Suppressor macrophage treated with lipopolysaccharide for 4 hours (primary cell): Measurements from ENCODE around the gene ENTHD1.
"Not testable (repeated sequence)": the region's sequence is repeated elsewhere in the genome, so short reads cannot be mapped to it uniquely, and the experiment has no call there.

ENCODE experiments used
- DNase-seq: peaks from one replicate; pipeline ENCODE4 v3.0.0-alpha.2; 2020

Gene ENTHD1

DNA sequence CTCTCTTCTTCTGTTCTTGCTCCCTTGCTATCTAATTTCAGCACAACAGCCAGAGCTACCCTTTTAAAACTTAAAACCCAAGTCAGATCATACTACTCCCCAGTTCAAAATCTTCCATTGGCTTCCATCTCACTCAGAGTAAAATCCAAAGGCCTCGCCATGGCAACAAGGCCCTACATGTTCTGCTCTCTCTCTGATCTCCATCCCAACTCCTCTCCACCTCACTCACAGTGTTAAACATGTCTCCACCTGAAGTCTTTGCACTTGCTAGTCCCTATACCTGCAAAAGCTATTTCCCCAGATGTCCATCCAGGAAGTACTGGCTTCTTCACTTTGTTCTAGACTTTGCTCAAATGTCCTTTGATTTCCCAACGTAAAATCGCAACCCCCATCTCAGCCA lies 4.3 kb upstream of the ENTHD1 start:
- DNase-seq: no peak

DNA sequence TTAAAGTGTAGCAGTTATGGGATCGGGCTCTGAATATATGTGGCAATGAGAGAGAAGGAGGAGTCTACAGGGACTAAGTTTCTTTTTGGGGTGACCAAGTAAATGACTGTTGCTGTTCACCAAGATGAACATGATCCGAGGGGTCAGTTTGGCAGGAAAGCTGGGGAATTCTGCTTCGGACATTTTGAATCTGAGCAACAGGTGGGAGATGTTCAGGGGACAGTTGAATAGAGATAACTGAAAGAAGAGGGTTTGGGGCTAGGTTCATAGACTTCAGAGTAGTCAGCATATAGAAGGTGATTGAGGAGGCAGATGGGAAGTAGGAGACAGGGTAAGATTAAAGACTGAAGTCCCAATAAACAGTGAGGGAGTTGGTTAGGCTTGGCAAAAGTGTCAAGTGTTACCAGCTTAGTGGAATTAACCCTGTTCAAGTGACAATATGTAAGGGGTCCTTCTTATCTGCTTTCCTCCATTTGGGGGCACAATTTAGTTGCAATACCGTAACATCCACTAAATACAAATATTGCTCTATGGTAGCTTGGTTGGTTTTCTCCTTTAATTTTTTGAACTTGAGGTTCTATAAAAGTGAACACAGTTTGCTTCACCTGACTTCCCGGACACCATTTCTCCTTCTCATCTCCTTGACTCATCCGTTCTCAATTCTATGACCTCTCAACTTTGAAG lies 2.9 kb upstream of the ENTHD1 start:
- DNase-seq: no peak

DNA sequence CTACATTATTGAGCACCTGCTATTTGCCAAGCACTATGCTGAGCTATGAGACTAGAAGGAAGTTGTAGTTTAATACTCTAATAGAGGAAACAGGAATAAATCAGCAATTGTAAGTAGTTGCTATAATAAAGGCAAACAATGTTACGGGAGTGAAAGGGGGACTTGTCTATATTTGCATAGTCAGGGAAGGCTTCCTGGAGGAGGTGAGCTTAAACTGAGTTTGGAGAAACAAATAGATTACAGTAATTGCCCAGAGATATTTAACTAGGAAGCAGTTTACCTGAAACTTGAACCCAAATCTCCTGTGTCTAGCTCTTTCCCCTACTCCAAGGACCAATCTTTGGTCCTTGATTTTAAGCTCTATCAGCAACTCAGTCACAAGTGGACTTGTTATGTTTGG lies 2.1 kb upstream of the ENTHD1 start:
- no peak for DNase-seq

DNA sequence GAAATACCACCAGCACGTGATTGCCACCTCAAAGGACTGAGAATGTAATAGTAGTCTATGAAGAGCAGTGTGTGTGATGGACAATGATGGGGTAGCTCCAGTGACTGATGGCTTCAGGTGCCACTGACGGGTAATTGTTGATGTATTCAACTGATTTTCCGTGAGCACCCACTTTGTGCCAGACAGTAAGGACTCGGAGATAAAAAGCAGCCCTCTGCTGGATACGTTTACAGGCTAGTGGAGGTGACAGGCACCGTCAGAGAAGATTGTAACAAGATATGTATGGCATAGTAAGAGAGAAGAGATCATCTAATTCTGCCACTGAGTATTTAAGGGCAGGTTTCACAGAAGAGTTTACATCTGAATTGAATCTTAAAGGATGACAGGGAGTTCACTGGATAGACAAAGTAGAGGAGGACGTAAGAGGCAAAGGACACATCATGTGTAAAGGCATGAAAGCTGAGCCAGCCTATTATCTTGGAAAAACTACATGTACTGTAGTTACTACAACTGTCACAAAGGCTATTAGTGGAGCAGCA lies 1.1 kb upstream of the ENTHD1 start:
- no peak for DNase-seq

DNA sequence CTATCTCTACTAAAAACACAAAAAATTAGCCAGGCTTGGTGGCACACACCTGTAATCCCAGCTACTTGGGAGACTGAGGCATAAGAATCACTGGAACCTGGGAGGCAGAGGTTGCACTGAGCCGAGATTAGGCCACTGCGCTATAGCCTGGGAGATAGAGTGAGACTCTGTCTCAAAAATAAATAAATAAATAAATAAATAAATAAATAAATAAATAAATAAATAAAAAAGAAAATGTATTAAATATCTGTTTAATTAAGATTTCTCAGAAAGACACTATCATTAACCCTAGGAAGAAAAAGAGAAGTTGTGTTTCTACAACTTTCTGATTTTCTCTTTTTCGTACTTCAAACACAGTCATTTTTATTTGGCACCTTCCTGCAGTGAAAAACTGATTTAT lies 3.6 kb downstream of the ENTHD1 start:
- not testable (repeated sequence) for DNase-seq

DNA sequence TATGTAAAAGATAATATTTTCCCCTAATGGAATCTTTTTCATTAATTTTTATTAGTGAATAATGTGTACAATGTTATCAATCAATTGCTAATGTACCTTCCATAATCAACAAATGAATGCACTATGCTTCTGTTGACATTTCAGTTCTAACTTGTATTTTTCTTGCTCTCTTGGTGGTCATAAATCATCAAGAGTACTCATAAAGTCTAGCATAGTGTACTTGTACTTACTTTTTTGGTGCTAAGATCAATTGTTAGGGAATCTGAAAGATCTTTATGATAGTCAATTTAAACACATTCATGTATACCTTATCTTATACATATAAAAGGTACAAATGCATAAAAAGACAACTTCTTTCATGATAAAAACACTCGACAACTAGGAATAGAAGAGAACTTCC lies 10.5 kb downstream of the ENTHD1 start:
- no peak for DNase-seq

DNA sequence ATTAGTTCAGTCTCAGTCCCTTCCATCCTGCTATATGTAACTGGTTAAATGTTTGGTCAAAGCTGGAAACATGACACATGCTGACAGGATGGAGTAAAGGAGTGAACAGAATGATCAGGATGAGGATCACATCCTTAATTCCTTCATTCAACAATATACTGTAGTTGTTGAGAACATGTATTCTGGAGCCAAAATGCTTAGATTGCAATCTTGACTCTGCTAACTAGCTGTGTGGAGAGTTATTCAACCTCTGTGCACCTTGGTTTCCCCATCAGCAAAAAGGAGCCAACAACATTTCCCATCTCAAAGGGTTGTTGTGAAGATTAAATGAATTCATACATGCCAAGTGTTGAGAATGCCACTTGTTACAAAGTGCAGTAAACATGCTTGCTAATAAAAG lies 12.8 kb downstream of the ENTHD1 start:
- no peak for DNase-seq

DNA sequence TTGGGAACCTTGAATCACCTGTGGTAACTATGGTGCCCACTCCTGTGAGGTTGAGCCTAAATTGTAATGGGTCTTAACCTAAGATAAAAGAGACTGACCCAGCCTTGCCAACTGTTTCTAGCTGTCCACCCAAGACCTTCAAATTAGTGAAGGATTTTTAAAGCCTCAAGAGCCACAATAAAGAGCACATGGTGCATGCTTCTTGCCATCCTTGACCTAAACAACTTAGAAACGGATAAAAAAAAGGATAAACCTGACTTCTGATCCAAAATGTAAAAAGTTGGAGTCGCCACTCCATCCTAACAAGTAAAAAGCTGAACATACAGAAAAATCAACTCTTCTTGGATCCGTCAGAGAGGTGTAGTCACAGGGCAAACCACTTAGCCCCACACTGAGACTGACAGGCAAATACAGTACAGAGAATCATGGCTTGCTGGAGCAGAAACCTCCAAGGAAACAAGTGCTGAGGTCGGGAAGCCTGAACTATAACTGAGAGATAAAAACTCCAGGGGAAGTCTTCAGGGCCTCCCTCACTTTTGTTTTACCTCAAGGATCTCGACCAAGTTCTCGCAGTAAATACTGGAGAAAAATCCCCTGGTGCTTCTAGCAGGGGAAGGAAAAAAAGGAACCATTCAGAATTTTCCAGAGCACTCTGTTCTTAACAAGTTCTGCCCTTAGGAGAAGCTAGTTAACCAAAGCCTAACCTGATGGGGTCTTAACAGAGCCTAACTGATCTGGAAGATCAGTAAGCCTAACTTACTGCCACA lies 16.3 kb downstream of the ENTHD1 start:
- peak; percentile 29 for DNase-seq

DNA sequence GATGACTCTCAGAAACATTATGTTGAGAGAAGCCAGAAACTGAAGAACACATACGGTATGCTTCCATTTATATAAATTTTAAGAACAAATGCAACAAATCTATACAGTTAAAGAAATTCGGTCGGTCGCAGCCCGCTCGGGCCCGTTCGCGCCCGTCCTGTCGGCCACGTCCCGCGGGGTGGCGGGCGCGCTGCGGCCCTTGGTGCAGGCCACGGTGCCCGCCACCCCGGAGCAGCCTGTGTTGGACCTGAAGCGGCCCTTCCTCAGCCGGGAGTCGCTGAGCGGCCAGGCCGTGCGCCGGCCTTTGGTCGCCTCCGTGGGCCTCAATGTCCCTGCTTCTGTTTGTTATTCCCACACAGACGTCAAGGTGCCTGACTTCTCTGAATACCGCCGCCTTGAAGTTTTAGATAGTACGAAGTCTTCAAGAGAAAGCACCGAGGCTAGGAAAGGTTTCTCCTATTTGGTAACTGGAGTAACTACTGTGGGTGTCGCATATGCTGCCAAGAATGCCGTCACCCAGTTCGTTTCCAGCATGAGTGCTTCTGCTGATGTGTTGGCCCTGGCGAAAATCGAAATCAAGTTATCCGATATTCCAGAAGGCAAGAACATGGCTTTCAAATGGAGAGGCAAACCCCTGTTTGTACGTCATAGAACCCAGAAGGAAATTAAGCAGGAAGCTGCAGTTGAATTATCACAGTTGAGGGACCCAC lies 18.2 kb downstream of the ENTHD1 start:
- DNase-seq: not testable (repeated sequence)

DNA sequence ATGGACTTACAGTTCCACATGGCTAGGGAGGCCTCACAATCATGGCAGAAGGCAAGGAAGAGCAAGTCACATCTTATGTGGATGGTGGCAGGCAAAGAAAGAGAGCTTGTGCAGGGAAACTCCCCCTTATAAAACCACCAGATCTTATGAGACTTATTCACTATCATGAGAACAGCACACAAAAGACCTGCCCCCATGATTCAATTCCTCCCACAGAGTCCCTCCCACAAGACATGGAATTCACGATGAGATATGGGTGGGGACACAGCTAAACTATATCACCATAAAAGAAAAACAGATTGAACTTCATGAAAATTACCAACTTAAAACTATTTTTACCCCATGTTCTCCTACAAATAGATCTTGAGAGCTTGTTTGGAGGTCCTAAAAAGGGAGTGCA lies 19.6 kb downstream of the ENTHD1 start:
- peak; percentile 44 for DNase-seq

DNA sequence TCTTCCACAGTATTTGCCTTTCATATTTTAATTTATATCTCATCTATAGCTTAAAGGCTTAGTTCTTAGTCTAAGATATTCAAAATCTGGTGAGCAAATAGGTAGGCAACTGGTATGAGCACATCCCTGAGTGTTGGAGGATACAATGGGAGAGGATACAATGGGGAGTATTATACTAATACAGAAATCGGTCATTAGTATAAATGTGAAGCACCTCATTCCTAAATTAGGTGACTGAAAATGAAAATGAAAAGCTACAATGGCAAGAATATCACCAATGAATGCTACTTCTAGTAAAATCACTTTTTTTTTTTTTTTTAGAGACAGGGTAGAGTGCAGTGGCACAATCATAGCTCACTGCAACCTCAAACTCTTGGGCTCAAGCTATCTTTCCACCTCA lies 21.0 kb downstream of the ENTHD1 start:
- no peak for DNase-seq

DNA sequence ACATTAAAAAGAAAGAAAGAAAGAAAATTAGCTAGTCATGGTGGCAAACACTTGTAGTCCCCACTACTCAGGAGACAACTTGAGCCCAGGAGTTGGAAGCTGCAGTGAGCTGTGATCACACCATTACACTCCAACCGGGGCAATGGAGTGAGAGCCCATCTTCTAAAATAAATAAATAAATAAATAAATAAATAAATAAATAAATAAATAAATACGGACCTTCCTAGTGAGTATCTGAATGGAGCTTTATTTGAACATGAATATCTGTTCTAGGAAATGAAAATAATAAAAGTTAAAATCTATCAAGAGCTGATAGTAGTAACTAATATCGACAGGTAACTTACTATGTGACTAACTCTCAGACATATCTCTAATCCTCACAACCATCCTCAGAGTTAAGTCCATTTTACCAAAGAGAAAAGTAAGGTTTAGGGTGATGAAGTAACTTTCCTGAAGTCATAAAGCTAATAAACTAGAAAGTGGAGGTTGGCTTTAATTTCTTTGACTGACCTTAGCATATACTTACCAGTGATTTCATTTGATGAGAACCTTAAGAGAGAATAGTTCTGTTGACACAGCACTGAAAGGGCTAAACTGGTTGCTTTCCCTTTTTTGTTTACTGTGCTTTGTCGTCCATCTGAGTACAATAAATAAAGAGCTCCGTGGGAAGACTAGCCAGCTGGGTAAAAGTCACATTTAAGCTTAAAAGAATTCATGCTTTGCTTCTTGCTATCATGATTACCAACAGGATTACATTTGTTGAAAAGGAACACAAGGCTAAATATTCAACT lies 22.4 kb downstream of the ENTHD1 start:
- DNase-seq: no peak

DNA sequence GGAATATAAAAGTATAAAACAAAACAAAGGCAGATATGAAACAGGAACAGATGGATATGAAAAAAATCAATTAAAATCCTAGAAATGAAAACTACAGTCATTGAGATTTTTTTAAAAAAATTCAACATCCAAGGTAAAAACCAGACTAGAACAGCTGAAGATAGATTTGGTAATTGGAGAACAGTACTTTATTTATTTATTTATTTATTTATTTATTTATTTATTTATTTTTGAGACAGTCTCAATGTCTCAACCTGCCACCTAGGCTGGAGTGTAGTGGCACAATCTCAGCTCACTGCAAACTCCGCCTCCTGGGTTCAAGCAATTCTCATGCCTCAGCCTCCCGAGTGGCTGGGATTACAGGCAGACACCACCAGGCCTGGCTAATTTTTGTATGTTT lies 23.8 kb downstream of the ENTHD1 start:
- not testable (repeated sequence) for DNase-seq

DNA sequence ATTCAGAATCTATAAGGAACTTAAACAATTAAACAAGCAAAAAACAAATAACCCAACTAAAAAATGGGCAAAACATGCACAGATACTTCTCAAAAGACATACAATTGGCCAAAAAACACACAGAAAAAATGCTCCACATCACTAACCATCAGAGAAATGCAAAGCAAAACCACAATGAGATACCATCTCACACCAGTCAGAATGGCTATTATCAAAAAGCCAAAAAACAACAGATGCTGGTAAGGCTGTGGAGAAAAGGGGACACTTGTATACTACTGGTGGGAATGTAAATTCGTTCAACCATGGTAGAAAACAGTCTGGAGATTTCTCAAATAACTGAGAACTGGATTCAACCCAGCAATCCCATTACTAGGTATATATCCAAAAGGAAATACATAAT lies 24.8 kb downstream of the ENTHD1 start:
- DNase-seq: no peak

DNA sequence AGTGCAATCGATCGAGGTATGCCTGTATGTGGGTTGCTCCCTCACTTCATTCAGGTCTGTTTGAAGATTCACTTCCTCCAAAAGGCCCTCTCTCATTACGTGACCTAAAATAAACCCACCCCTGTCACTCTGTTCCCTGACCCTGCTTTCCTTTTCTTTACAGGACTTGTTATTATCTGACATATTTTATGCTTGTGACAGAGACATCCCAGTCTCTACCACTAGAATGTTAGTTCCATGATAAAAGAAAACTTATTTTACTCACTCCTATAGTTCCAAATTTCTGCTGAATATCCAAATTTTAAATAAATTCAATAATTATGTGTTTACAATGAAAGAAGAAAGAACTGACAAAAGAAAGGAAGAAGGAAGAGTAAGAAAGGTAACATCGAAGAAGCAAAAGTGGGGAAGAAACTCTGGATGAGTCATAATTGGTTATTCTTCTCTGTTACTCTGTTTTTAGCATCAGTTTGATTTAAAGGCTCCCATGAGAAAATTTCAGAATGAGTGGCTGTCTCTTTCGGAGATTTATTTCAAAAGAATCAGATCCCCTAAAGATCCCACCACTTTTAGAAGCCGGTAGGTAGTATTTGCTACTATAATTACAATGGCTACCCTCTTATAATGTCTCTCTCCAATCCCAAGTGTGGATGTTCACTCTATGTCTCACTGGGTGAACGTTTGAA lies 33.5 kb downstream of the ENTHD1 start:
- no peak for DNase-seq

DNA sequence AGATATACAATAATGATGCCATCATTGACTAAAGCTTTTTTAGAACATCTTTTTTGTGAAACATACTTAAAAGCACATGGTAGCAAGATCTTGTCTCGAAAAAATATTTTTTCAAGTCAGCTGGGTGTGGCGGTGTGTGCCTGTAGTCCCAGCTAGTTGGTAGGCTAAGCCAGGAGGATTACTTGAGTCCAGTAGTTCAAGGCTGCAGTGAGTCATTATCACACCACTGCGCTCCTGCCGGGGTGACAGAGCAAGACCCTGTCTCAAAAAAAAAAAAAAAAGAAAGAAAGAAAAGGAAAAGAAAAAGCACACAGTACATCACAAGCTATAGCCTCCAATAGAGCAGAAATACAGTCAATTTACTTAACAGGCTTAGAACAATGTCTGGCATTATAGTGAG lies 37.0 kb downstream of the ENTHD1 start:
- no peak for DNase-seq

DNA sequence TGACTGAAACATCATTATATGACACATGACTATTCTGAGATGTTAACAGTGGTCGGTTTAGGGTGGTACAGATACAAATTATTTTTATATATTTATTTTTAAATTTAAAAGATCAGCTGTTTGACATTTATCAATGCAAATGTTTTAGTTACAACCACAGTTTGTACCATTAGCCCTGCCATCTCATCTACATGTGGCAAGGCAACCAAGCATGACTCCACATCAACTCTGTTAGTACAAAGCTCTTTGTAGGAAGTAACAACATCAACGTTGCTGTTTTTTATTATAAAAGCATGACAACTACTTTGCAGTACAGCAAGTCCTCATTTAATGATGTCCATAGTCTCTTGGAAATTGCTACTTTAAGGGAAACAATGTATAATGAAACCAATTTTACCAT lies 40.8 kb downstream of the ENTHD1 start:
- DNase-seq: no peak

DNA sequence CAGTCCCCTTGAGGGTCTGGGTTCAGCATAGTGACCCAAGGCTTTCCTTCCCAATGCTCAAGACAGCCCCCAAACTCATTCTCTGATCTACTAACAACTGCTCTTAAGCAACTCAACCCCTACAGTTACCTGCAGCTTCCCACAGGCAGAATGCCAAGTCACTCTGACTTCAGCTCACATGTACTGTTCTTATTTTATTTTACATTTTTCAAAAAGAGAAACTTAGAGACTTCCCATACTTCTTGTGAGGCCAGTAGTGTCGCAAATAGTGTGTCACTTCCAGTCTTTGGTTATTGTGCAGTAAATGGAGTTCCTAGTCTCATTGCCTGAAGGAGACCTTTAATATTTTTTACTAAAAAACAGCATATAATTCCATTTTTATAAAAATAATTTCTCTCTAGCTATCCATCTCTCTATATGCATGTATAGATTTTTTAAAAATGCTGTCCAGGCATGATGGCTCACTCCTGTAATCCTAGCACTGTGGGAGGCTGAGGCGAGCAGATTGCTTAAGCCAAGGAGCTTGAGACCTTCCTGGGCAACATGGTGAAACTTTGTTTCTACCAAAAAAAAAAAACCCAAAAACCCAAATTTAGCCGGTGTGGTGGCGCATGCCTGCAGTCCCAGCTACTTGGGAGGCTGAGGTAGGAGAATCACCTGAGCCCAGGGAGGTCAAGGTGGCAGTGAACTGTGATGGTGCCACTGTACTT lies 41.8 kb downstream of the ENTHD1 start:
- peak; percentile 51 for DNase-seq

DNA sequence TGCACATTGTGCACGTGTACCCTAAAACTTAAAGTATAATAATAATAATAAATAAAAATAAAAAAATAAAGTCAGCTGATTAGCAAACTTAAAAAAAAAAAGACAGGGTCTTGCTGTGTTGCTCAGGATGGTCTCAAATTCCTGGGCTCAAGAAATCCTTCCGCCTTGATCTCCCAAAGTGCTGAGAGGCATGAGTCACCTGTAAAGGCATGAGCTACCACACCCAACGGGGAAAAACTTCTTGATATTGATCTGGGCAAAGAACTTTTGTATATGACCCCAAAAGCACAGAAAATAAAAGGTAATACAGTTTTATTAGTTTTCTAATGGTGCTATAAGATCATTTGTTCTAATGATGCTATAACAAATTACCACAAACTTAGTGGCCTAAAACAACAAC lies 46.1 kb downstream of the ENTHD1 start:
- DNase-seq: no peak

DNA sequence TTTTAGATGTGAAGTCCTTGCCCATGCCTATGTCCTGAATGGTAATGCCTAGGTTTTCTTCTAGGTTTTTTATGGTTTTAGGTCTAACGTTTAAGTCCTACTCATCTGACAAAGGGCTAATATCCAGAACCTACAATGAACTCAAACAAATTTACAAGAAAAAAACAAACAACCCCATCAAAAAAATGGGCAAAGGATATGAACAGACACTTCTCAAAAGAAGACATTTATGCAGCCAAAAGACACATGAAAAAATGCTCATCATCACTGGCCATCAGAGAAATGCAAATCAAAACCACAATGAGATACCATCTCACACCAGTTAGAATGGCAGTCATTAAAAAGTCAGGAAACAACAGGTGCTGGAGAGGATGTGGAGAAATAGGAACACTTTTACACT lies 47.0 kb downstream of the ENTHD1 start:
- not testable (repeated sequence) for DNase-seq

DNA sequence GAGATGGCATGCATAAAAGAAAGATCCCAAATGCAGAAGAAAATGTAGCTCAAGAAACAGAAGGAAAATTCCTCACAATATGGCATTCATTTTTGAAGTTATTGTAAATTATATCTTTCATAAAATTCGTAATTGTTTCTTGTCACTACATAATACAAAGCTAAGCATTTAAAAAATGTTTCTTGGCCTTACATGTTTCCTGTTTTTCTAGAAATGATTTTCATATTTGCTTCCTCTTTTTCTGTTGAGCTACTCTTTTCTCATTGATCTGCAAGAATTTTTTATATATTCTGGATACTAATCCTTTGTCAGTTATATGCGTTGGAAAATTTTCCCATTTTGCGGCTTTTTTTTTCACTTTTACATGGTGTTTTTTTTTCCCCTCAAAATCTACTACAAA lies 48.0 kb downstream of the ENTHD1 start:
- DNase-seq: peak; percentile 15
